Chondrocyte (in vitro differentiated cells): ENCODE measurements around the gene FREM3. TPM values are rescaled to one million over a fixed set of nuclear protein-coding genes. Genes with fewer than 3 reads are reported as not detected.
"Not testable (repeated sequence)": the region's sequence is repeated elsewhere in the genome, so short reads cannot be mapped to it uniquely, and the experiment has no call there.

Experiments used
- DNase-seq: peaks from one replicate; pipeline ENCODE4 v3.0.0; 2021; ENCODE audit warnings: mixed read lengths, low spot score
- H3K27ac Mint-ChIP-seq: one replicate; pipeline ENCODE4 v1.8.0; 2021; ENCODE audit warnings: mild to moderate bottlenecking, moderate library complexity, mixed read lengths; ENCODE audit not compliant: unreplicated experiment
- H3K27me3 Mint-ChIP-seq: 2 replicates; pipeline ENCODE4 v1.8.0; 2021; ENCODE audit warnings: low read depth, mixed read lengths
- H3K36me3 Mint-ChIP-seq: 2 replicates; pipeline ENCODE4 v1.8.0; 2021; ENCODE audit warnings: low read depth, mixed read lengths
- H3K4me1 Mint-ChIP-seq: 2 replicates; pipeline ENCODE4 v1.8.0; 2021; ENCODE audit warnings: low read depth, mild to moderate bottlenecking, mixed read lengths
- H3K4me3 Mint-ChIP-seq: one replicate; pipeline ENCODE4 v1.8.0; 2021; ENCODE audit warnings: mild to moderate bottlenecking, moderate library complexity, mixed read lengths; ENCODE audit not compliant: unreplicated experiment
- H3K9me3 Mint-ChIP-seq: 2 replicates; pipeline ENCODE4 v1.8.0; 2021; ENCODE audit warnings: low read depth, mixed read lengths
- total RNA-seq: library from RNA; stranded (reverse); gene quantifications from 3 replicates; pipeline ENCODE4 v1.2.1, GENCODE V29; 2021
- TF ChIP-seq, protein P1 (sequence below): fragments of 200-600 bp; sonication (generic); IDR thresholded peaks from 2 replicates; pipeline ENCODE4 v1.5.0; 2021; ENCODE audit warnings: antibody characterized with exemption, mild to moderate bottlenecking, moderate library complexity

The FREM3 gene
- total RNA-seq, 1 donor from 2014 or later = not detected

GRCh38 chr4:143693856-143694255 lies 6.6 kb downstream of the FREM3 start:
- Mint-ChIP-seq H3K27me3 (peaks cover 31% of the 10 kb centered on the region), H3K27ac (no peak overlapping the region), H3K36me3 (no peaks in the 10 kb centered on the region), H3K9me3 (peaks cover 12% of the 10 kb centered on the region), H3K4me1 (no peaks in the 10 kb centered on the region), H3K4me3 (no peak overlapping the region)
- TF ChIP-seq, protein P1, sequence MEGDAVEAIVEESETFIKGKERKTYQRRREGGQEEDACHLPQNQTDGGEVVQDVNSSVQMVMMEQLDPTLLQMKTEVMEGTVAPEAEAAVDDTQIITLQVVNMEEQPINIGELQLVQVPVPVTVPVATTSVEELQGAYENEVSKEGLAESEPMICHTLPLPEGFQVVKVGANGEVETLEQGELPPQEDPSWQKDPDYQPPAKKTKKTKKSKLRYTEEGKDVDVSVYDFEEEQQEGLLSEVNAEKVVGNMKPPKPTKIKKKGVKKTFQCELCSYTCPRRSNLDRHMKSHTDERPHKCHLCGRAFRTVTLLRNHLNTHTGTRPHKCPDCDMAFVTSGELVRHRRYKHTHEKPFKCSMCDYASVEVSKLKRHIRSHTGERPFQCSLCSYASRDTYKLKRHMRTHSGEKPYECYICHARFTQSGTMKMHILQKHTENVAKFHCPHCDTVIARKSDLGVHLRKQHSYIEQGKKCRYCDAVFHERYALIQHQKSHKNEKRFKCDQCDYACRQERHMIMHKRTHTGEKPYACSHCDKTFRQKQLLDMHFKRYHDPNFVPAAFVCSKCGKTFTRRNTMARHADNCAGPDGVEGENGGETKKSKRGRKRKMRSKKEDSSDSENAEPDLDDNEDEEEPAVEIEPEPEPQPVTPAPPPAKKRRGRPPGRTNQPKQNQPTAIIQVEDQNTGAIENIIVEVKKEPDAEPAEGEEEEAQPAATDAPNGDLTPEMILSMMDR = no peak
- no peak for DNase-seq

- no peak for DNase-seq
- no peaks in the 10 kb centered on the region for H3K36me3 Mint-ChIP-seq
- no peak overlapping the region for H3K27ac Mint-ChIP-seq
- TF ChIP-seq, protein P1 = no peak
- H3K4me1 Mint-ChIP-seq = no peaks in the 10 kb centered on the region
- peaks cover 20% of the 10 kb centered on the region for H3K27me3 Mint-ChIP-seq
- peaks cover 7% of the 10 kb centered on the region for H3K9me3 Mint-ChIP-seq
- H3K4me3 Mint-ChIP-seq = no peak overlapping the region
Measured at GRCh38 chr4:143692241-143692640, 8.2 kb downstream of the FREM3 start.

DNA sequence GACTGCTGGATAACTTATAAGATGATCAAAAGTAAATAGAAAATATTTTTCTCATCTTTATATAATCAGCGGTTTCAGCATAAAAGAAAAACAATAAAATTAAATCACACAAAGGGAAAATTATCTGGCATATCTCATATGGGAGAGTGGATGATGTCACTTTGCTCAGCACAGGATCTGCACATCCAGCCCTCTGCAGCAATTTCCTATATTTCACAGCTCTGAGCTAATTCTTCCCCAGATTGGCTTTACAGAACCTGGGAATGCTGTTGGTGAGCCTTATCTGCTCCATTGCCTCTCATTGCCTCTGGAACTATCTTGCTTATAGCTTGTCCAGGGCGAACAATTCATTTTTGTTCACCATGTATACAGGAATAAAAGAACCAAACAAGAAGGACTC lies 21.0 kb downstream of the FREM3 start:
- Mint-ChIP-seq H3K4me3 (no peak overlapping the region), H3K27me3 (peaks cover 4% of the 10 kb centered on the region), H3K36me3 (no peaks in the 10 kb centered on the region), H3K27ac (no peak overlapping the region), H3K9me3 (peaks cover 8% of the 10 kb centered on the region), H3K4me1 (no peaks in the 10 kb centered on the region)
- DNase-seq = no peak
- TF ChIP-seq, protein P1 = no peak

- not testable (repeated sequence) for H3K36me3 Mint-ChIP-seq, DNase-seq, H3K4me1 Mint-ChIP-seq, H3K27me3 Mint-ChIP-seq, H3K9me3 Mint-ChIP-seq, H3K27ac Mint-ChIP-seq, H3K4me3 Mint-ChIP-seq
Measured at GRCh38 chr4:143673629-143674028, 26.8 kb downstream of the FREM3 start.

- DNase-seq = no peak
- Mint-ChIP-seq H3K27me3 (peaks cover 3% of the 10 kb centered on the region), H3K4me3 (no peak overlapping the region), H3K9me3 (peaks cover 3% of the 10 kb centered on the region), H3K4me1 (no peaks in the 10 kb centered on the region), H3K36me3 (no peaks in the 10 kb centered on the region), H3K27ac (no peak overlapping the region)
- TF ChIP-seq, protein P1 = no peak
Measured at GRCh38 chr4:143668930-143669552, 31.4 kb downstream of the FREM3 start.

DNA sequence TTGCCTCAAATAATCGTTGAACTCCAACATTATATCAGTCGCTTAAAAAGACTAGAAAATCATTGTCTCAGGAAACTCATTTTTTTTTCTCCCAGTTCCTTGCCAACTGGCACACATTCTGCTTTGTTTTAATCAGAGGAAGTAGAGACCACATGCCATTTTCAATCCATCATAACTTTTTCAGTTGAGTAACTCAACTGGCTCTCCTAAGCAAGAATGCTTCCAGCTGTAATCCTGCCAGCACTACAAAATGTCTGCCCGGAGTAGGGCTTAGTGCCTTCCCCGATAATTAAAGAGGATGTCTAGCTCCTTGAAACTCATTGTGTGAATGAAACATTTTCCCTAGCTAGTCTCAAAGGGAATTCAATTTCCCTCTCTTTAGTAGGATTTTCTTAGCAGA lies 33.0 kb downstream of the FREM3 start:
- Mint-ChIP-seq H3K36me3 (peaks cover 3% of the 10 kb centered on the region), H3K9me3 (peaks cover 14% of the 10 kb centered on the region), H3K27me3 (peaks cover 3% of the 10 kb centered on the region), H3K4me1 (no peaks in the 10 kb centered on the region), H3K4me3 (no peak overlapping the region), H3K27ac (no peak overlapping the region)
- TF ChIP-seq, protein P1 = no peak
- DNase-seq = no peak
